ENCODE data around the gene ADAM8. TPM values are rescaled to one million over a fixed set of nuclear protein-coding genes. Genes with fewer than 3 reads are reported as not detected.

The ADAM8 gene
- polyA plus RNA-seq, 1 donor from 2014 or later: 6.4 TPM

- H3K4me3 ChIP-seq (ENCODE audit: low read length): no peak overlapping the region
- H3K36me3 ChIP-seq (ENCODE audit: insufficient read depth, low read length): no peaks in the 10 kb centered on the region
- H3K27me3 ChIP-seq (ENCODE audit: insufficient read depth, low read depth, low read length): peaks cover 80% of the 10 kb centered on the region
- no peaks in the 10 kb centered on the region for H4K20me1 ChIP-seq (ENCODE audit: insufficient read depth)
- no peak overlapping the region for H3K4me2 ChIP-seq (ENCODE audit: low read length)
- no peak overlapping the region for H3K9ac ChIP-seq (ENCODE audit: low read length)
- H3K9me3 ChIP-seq (ENCODE audit: low read length): no peaks in the 10 kb centered on the region
- H3F3A ChIP-seq (ENCODE audit: insufficient read depth, low read length, poor library complexity, severe bottlenecking): no peaks in the 10 kb centered on the region
- no peak for TF ChIP-seq MXI1 (conservative IDR thresholded peaks at IDR 0.05; ENCODE audit: poor library complexity, severe bottlenecking)
- no peak for TF ChIP-seq SMC3 (conservative IDR thresholded peaks at IDR 0.05; ENCODE audit: poor library complexity)
- TF ChIP-seq TAF1 (IDR thresholded peaks at IDR 0.05; ENCODE audit: low read depth): no peak
- no peak for TF ChIP-seq REST (IDR thresholded peaks at IDR 0.05; ENCODE audit: borderline replicate concordance)
- no peak for TF ChIP-seq EP300 (conservative IDR thresholded peaks at IDR 0.05; ENCODE audit: poor library complexity, severe bottlenecking)
- TF ChIP-seq CTCF (IDR thresholded peaks at IDR 0.05; ENCODE audit: poor library complexity, severe bottlenecking): no peak
- no peak for TF ChIP-seq EZH2 (IDR thresholded peaks at IDR 0.05; ENCODE audit: borderline replicate concordance, insufficient read depth, low read length, poor library complexity, severe bottlenecking)
- TF ChIP-seq RAD21 (conservative IDR thresholded peaks at IDR 0.05): no peak
- no peak for TF ChIP-seq POLR2AphosphoS5 (IDR thresholded peaks at IDR 0.05)
- H2AFZ ChIP-seq (ENCODE audit: low read depth, low read length): no peak overlapping the region
- no peaks in the 10 kb centered on the region for H3K9me2 ChIP-seq (ENCODE audit: insufficient read depth, low read length)
- H3K27ac ChIP-seq (ENCODE audit: low read length): no peak overlapping the region
- H3K79me2 ChIP-seq (replicated peaks; ENCODE audit: insufficient read depth, low read length): no peaks in the 10 kb centered on the region
Observed at GRCh38 chr10:133231946-133232574, 44.6 kb downstream of the ADAM8 start.

- Histone ChIP-seq H3K9me2 (ENCODE audit: insufficient read depth, low read length) (no peaks in the 10 kb centered on the region), H3K9me3 (ENCODE audit: low read length) (no peaks in the 10 kb centered on the region), H3K4me3 (ENCODE audit: low read length) (no peak overlapping the region), H3K9ac (ENCODE audit: low read length) (no peak overlapping the region), H3F3A (ENCODE audit: insufficient read depth, low read length, poor library complexity, severe bottlenecking) (no peaks in the 10 kb centered on the region), H4K20me1 (ENCODE audit: insufficient read depth) (no peaks in the 10 kb centered on the region), H3K4me2 (ENCODE audit: low read length) (no peak overlapping the region), H3K36me3 (ENCODE audit: insufficient read depth, low read length) (no peaks in the 10 kb centered on the region), H3K27me3 (ENCODE audit: insufficient read depth, low read depth, low read length) (peaks cover 74% of the 10 kb centered on the region), H2AFZ (ENCODE audit: low read depth, low read length) (no peak overlapping the region), H3K79me2 (replicated peaks; ENCODE audit: insufficient read depth, low read length) (no peaks in the 10 kb centered on the region), H3K27ac (ENCODE audit: low read length) (no peak overlapping the region)
- TF ChIP-seq EZH2 (IDR thresholded peaks at IDR 0.05; ENCODE audit: borderline replicate concordance, insufficient read depth, low read length, poor library complexity, severe bottlenecking) (peak; percentile 28), RAD21 (conservative IDR thresholded peaks at IDR 0.05) (no peak)
Observed at GRCh38 chr10:133231244-133231945, 45.3 kb downstream of the ADAM8 start.
